Caco-2 (cell line): ENCODE data around the gene CPB2. TPM values are rescaled to one million over a fixed set of nuclear protein-coding genes. Genes with fewer than 3 reads are reported as not detected.
A peak's percentile ranks its signal among the peaks of the same experiment; 100 is the strongest.

ENCODE experiments used
- BruUV-seq: library from RNA; stranded (reverse); fragments of 400-500 nt; replicated peaks from 2 replicates; lab custom pipeline; 2021; lab: Mats Ljungman, UMichigan
- CTCF ChIA-PET: fragments of 300-600 bp; sonication (Branson Sonifier 250); formaldehyde crosslinking; loops from one replicate; lab custom pipeline; 2022; ENCODE audit warnings: antibody characterized with exemption; lab: Charles Lee
- POLR2A ChIA-PET: fragments of 300-600 bp; sonication (Branson Sonifier 250); formaldehyde crosslinking; loops from one replicate; lab custom pipeline; 2022; ENCODE audit warnings: antibody characterized with exemption; lab: Charles Lee
- DNase-seq, 2 experiments: peaks; one replicate each; pipeline versions ENCODE4 v3.0.0 to v3.0.0-alpha.2; 2020 to 2022
- H3K27me3 ChIP-seq: replicated peaks from 2 replicates; pipeline ENCODE4 v1.6.0; 2011; ENCODE audit warnings: low read length; ENCODE audit not compliant: control insufficient read depth, insufficient read depth
- H3K36me3 ChIP-seq: 2 replicates; pipeline ENCODE4 v1.5.1; 2011; ENCODE audit warnings: low read length; ENCODE audit not compliant: control insufficient read depth, insufficient read depth
- H3K4me1 ChIP-seq: fragments of 250-450 bp; sonication (Bioruptor Pico); 2 replicates; pipeline ENCODE4 v1.5.1; 2020; ENCODE audit warnings: mild to moderate bottlenecking
- H3K4me3 ChIP-seq: 2 replicates; pipeline ENCODE4 v1.5.1; 2011; ENCODE audit warnings: low read depth, mild to moderate bottlenecking, control low read depth, low read length
- H3K9me3 ChIP-seq: fragments of 250-450 bp; sonication (Bioruptor Pico); 2 replicates; pipeline ENCODE4 v1.5.1; 2020; ENCODE audit warnings: mild to moderate bottlenecking, moderate library complexity
- H3K27ac Mint-ChIP-seq: one replicate; pipeline ENCODE4 v1.8.0; 2022; ENCODE audit warnings: mixed read lengths; ENCODE audit not compliant: unreplicated experiment
- H3K27me3 Mint-ChIP-seq: one replicate; pipeline ENCODE4 v1.8.0; 2022; ENCODE audit warnings: mixed read lengths; ENCODE audit not compliant: insufficient read depth, unreplicated experiment
- H3K36me3 Mint-ChIP-seq: one replicate; pipeline ENCODE4 v1.8.0; 2022; ENCODE audit warnings: mild to moderate bottlenecking, mixed read lengths; ENCODE audit not compliant: insufficient read depth, unreplicated experiment
- H3K4me1 Mint-ChIP-seq: one replicate; pipeline ENCODE4 v1.8.0; 2022; ENCODE audit warnings: low read depth, mixed read lengths; ENCODE audit not compliant: unreplicated experiment
- H3K4me3 Mint-ChIP-seq: one replicate; pipeline ENCODE4 v1.8.0; 2022; ENCODE audit warnings: mild to moderate bottlenecking, moderate library complexity, mixed read lengths; ENCODE audit not compliant: unreplicated experiment
- H3K9me3 Mint-ChIP-seq: one replicate; pipeline ENCODE4 v1.8.0; 2022; ENCODE audit warnings: mixed read lengths; ENCODE audit not compliant: unreplicated experiment
- CTCF ChIP-seq, 2 experiments: fragments of 200-600 bp in 1 of 2; IDR thresholded peaks; 1 replicate in 1 of 2; 2 replicates in 1 of 2; pipeline versions ENCODE4 v1.5.1 to v1.8.0; 2011 to 2022; ENCODE audit warnings: antibody characterized with exemption in 1 of 2, control low read depth in 1 of 2, inconsistent platforms in 1 of 2, low read depth in 1 of 2, low read length in 1 of 2, mild to moderate bottlenecking in 1 of 2, moderate library complexity in 1 of 2; ENCODE audit not compliant: insufficient read depth in 1 of 2, severe bottlenecking in 1 of 2, unreplicated experiment in 1 of 2
- intact Hi-C: fragments of 100-400 bp; cut with micrococcal nuclease; formaldehyde crosslinking; loops from one replicate; pipeline ENCODE4 v1.10.0; 2022; ENCODE audit not compliant: unreplicated experiment
- total RNA-seq: library from RNA; stranded (reverse); gene quantifications from 2 replicates; pipeline ENCODE4 v1.2.3, GENCODE V29; 2022

Gene CPB2
- total RNA-seq, 1 experiment from 2014 or later = 0.18 TPM

- Mint-ChIP-seq H3K36me3 (peaks cover 4% of the 10 kb centered on the region), H3K27ac (peak overlapping the region; percentile 77), H3K9me3 (no peaks in the 10 kb centered on the region), H3K4me1 (peaks cover 35% of the 10 kb centered on the region), H3K4me3 (no peak overlapping the region), H3K27me3 (no peaks in the 10 kb centered on the region)
- no peaks in the 10 kb centered on the region for H3K27me3 ChIP-seq
- BruUV-seq = no TSS peak
- no peaks in the 10 kb centered on the region for H3K9me3 ChIP-seq
- ChIA-PET POLR2A (no interaction called here), CTCF (no interaction called here)
- H3K4me3 ChIP-seq = no peak overlapping the region
- H3K4me1 ChIP-seq = peaks cover 27% of the 10 kb centered on the region
- intact Hi-C loops = no loop called here
- no peak for TF ChIP-seq CTCF (IDR thresholded peaks at IDR 0.05; ENCODE audit: insufficient read depth in 1 of 2, low read depth in 1 of 2, low read length in 1 of 2, severe bottlenecking in 1 of 2, unreplicated experiment in 1 of 2)
- no peak for DNase-seq
- no peaks in the 10 kb centered on the region for H3K36me3 ChIP-seq
Measured at GRCh38 chr13:46136688-46137087, 31.9 kb upstream of the CPB2 start.

GRCh38 chr13:46134961-46135522 lies 30.2 kb upstream of the CPB2 start:
- H3K4me1 ChIP-seq = peaks cover 27% of the 10 kb centered on the region
- peak overlapping the region; percentile 50 for H3K4me3 Mint-ChIP-seq
- TF ChIP-seq CTCF (IDR thresholded peaks at IDR 0.05; ENCODE audit: insufficient read depth in 1 of 2, low read depth in 1 of 2, low read length in 1 of 2, severe bottlenecking in 1 of 2, unreplicated experiment in 1 of 2) = no peak
- peak overlapping the region; percentile 77 for H3K27ac Mint-ChIP-seq
- H3K4me1 Mint-ChIP-seq = peaks cover 35% of the 10 kb centered on the region
- DNase-seq = peak; percentile 80 to 84
- no peaks in the 10 kb centered on the region for H3K27me3 Mint-ChIP-seq
- no peaks in the 10 kb centered on the region for H3K9me3 ChIP-seq
- BruUV-seq = no TSS peak
- H3K36me3 Mint-ChIP-seq = peaks cover 4% of the 10 kb centered on the region
- H3K36me3 ChIP-seq = no peaks in the 10 kb centered on the region
- no peaks in the 10 kb centered on the region for H3K9me3 Mint-ChIP-seq
- ChIA-PET POLR2A (no interaction called here), CTCF (interaction anchor here (0.6 to 2.1 kb wide), 4 partner anchors 9 to 408 kb away, joined by 3 to 15 read pairs (median 6); partner anchors contain the start of gene ZC3H13)
- intact Hi-C loops = loop anchor here (1.0 to 2.0 kb wide), 3 partner anchors 8 to 83 kb away; partner anchors contain the start of gene ZC3H13
- no peaks in the 10 kb centered on the region for H3K27me3 ChIP-seq
- no peak overlapping the region for H3K4me3 ChIP-seq

- TF ChIP-seq CTCF (IDR thresholded peaks at IDR 0.05; ENCODE audit: insufficient read depth in 1 of 2, low read depth in 1 of 2, low read length in 1 of 2, severe bottlenecking in 1 of 2, unreplicated experiment in 1 of 2) = no peak
- Mint-ChIP-seq H3K27me3 (no peaks in the 10 kb centered on the region), H3K27ac (peak overlapping the region; percentile 77), H3K9me3 (no peaks in the 10 kb centered on the region), H3K36me3 (peaks cover 4% of the 10 kb centered on the region), H3K4me3 (no peak overlapping the region), H3K4me1 (peaks cover 35% of the 10 kb centered on the region)
- peaks cover 27% of the 10 kb centered on the region for H3K4me1 ChIP-seq
- no peak overlapping the region for H3K4me3 ChIP-seq
- TSS peak; percentile 58 for BruUV-seq
- intact Hi-C loops = loop anchor here (2.0 kb wide), 1 partner anchor 22 kb away; no protein-coding TSS in a partner anchor
- CTCF ChIA-PET = interaction anchor here (1.3 to 2.1 kb wide), 2 partner anchors 8 to 82 kb away, joined by 3 to 15 read pairs; partner anchors contain the start of gene ZC3H13
- no peaks in the 10 kb centered on the region for H3K9me3 ChIP-seq
- H3K27me3 ChIP-seq = no peaks in the 10 kb centered on the region
- POLR2A ChIA-PET = no interaction called here
- H3K36me3 ChIP-seq = no peaks in the 10 kb centered on the region
- no peak for DNase-seq
Measured at GRCh38 chr13:46134494-46134893, 29.7 kb upstream of the CPB2 start.
